Skeletal muscle satellite cell (primary cell): ENCODE measurements around the gene TTLL3.

Experiments used
- H3K27me3 ChIP-seq: 2 replicates; pipeline ENCODE4 v1.7.0; 2013; ENCODE audit warnings: low read length; ENCODE audit not compliant: control insufficient read depth, insufficient read depth
- H3K36me3 ChIP-seq: 2 replicates; pipeline ENCODE4 v1.7.0; 2013; ENCODE audit warnings: mild to moderate bottlenecking, control low read depth, low read length; ENCODE audit not compliant: insufficient read depth
- H3K4me1 ChIP-seq: 2 replicates; pipeline ENCODE4 v1.7.0; 2013; ENCODE audit warnings: low read length; ENCODE audit not compliant: control insufficient read depth, insufficient read depth
- H3K4me2 ChIP-seq: 2 replicates; pipeline ENCODE4 v1.7.0; 2013; ENCODE audit warnings: mild to moderate bottlenecking, low read length
- H3K4me3 ChIP-seq: 2 replicates; pipeline ENCODE4 v1.7.0; 2013; ENCODE audit warnings: low read length
- H3K9ac ChIP-seq: 2 replicates; pipeline ENCODE4 v1.7.0; 2013; ENCODE audit warnings: mild to moderate bottlenecking, low read depth, low read length, moderate library complexity
- H3K9me3 ChIP-seq: replicated peaks from 2 replicates; pipeline ENCODE4 v1.7.0; 2013; ENCODE audit warnings: mild to moderate bottlenecking, control low read depth, low read length

The TTLL3 gene

GRCh38 chr3:9783954-9784353 is 26.1 kb upstream of the TTLL3 start:
- Histone ChIP-seq H3K36me3 (peaks cover 50% of the 10 kb centered on the region), H3K9me3 (no peaks in the 10 kb centered on the region), H3K4me1 (peaks cover 2% of the 10 kb centered on the region)

GRCh38 chr3:9784965-9785364 is 25.1 kb upstream of the TTLL3 start:
- no peak overlapping the region for H3K4me2 ChIP-seq
- peaks cover 54% of the 10 kb centered on the region for H3K36me3 ChIP-seq
- H3K4me3 ChIP-seq, result no peak overlapping the region
- H3K27me3 ChIP-seq, result no peaks in the 10 kb centered on the region
- H3K4me1 ChIP-seq, result no peaks in the 10 kb centered on the region
- H3K9ac ChIP-seq, result no peak overlapping the region
- H3K9me3 ChIP-seq, result no peaks in the 10 kb centered on the region

More at GRCh38 chr3:9783954-9784353, 26.1 kb upstream of the TTLL3 start:
- H3K9ac ChIP-seq, result no peak overlapping the region
- H3K4me3 ChIP-seq, result no peak overlapping the region
- H3K27me3 ChIP-seq, result no peaks in the 10 kb centered on the region
- no peak overlapping the region for H3K4me2 ChIP-seq

GRCh38 chr3:9785602-9786001 is 24.5 kb upstream of the TTLL3 start:
- Histone ChIP-seq H3K4me3 (no peak overlapping the region), H3K9me3 (no peaks in the 10 kb centered on the region), H3K9ac (no peak overlapping the region), H3K4me2 (no peak overlapping the region), H3K36me3 (peaks cover 53% of the 10 kb centered on the region), H3K27me3 (no peaks in the 10 kb centered on the region), H3K4me1 (no peaks in the 10 kb centered on the region)

- Histone ChIP-seq H3K27me3 (no peaks in the 10 kb centered on the region), H3K9ac (no peak overlapping the region), H3K36me3 (peaks cover 49% of the 10 kb centered on the region)
Observed at GRCh38 chr3:9786209-9786739, 23.8 kb upstream of the TTLL3 start.

GRCh38 chr3:9786825-9787669 is 23.0 kb upstream of the TTLL3 start:
- Histone ChIP-seq H3K27me3 (no peaks in the 10 kb centered on the region), H3K36me3 (peaks cover 49% of the 10 kb centered on the region), H3K4me3 (no peak overlapping the region), H3K4me1 (peaks cover 14% of the 10 kb centered on the region), H3K9ac (no peak overlapping the region), H3K4me2 (no peak overlapping the region), H3K9me3 (no peaks in the 10 kb centered on the region)

More at GRCh38 chr3:9786209-9786739, 23.8 kb upstream of the TTLL3 start:
- H3K4me3 ChIP-seq, result no peak overlapping the region
- H3K4me1 ChIP-seq, result peaks cover 6% of the 10 kb centered on the region
- no peaks in the 10 kb centered on the region for H3K9me3 ChIP-seq
- H3K4me2 ChIP-seq, result no peak overlapping the region

GRCh38 chr3:9787714-9788113 is 22.3 kb upstream of the TTLL3 start:
- Histone ChIP-seq H3K27me3 (no peaks in the 10 kb centered on the region), H3K4me1 (peaks cover 15% of the 10 kb centered on the region), H3K4me3 (no peak overlapping the region), H3K9ac (no peak overlapping the region), H3K4me2 (no peak overlapping the region), H3K9me3 (no peaks in the 10 kb centered on the region), H3K36me3 (peaks cover 49% of the 10 kb centered on the region)

- no peaks in the 10 kb centered on the region for H3K9me3 ChIP-seq
- H3K4me3 ChIP-seq, result peak overlapping the region; percentile 99
- peak overlapping the region; percentile 98 for H3K9ac ChIP-seq
- H3K36me3 ChIP-seq, result peaks cover 49% of the 10 kb centered on the region
- peaks cover 15% of the 10 kb centered on the region for H3K4me1 ChIP-seq
- H3K4me2 ChIP-seq, result peak overlapping the region; percentile 97
- H3K27me3 ChIP-seq, result no peaks in the 10 kb centered on the region
Observed at GRCh38 chr3:9791127-9791526, 18.9 kb upstream of the TTLL3 start.

GRCh38 chr3:9791790-9792404 is 18.2 kb upstream of the TTLL3 start:
- Histone ChIP-seq H3K9me3 (no peaks in the 10 kb centered on the region), H3K4me3 (peak overlapping the region; percentile 99), H3K27me3 (no peaks in the 10 kb centered on the region), H3K4me2 (peak overlapping the region; percentile 97), H3K36me3 (peaks cover 43% of the 10 kb centered on the region), H3K9ac (peak overlapping the region; percentile 98), H3K4me1 (peaks cover 15% of the 10 kb centered on the region)

- H3K36me3 ChIP-seq, result peaks cover 43% of the 10 kb centered on the region
Observed at GRCh38 chr3:9792405-9793160, 17.5 kb upstream of the TTLL3 start, which contains the start of the genes ARPC4 and TADA3. Gene ARPC4 (plus strand): TSS chr3:9793082. CDS start chr3:9793122, 40 bp downstream. Gene TADA3 (minus strand): TSS chr3:9792473. CDS start chr3:9791466, 1,007 bp downstream.

GRCh38 chr3:9793161-9793781 is 16.8 kb upstream of the TTLL3 start:
- no peaks in the 10 kb centered on the region for H3K27me3 ChIP-seq
- H3K4me3 ChIP-seq, result peak overlapping the region; percentile 99
- H3K4me1 ChIP-seq, result peaks cover 15% of the 10 kb centered on the region
- peak overlapping the region; percentile 98 for H3K9ac ChIP-seq
- H3K36me3 ChIP-seq, result peaks cover 47% of the 10 kb centered on the region
- H3K4me2 ChIP-seq, result peak overlapping the region; percentile 97
- no peaks in the 10 kb centered on the region for H3K9me3 ChIP-seq

More at GRCh38 chr3:9792405-9793160, 17.5 kb upstream of the TTLL3 start, which contains the start of the genes ARPC4 and TADA3:
- H3K4me1 ChIP-seq, result peaks cover 15% of the 10 kb centered on the region
- H3K4me2 ChIP-seq, result peak within 1 kb of the TSS; percentile 97
- H3K9me3 ChIP-seq, result no peaks in the 10 kb centered on the region
- peak within 1 kb of the TSS; percentile 99 for H3K4me3 ChIP-seq
- H3K27me3 ChIP-seq, result no peaks in the 10 kb centered on the region
- peak within 1 kb of the TSS; percentile 98 for H3K9ac ChIP-seq
